ENCODE measurements around the gene ABI3. TPM values are rescaled to one million over a fixed set of nuclear protein-coding genes. Genes with fewer than 3 reads are reported as not detected.

ABI3 gene
- total and polyA plus RNA-seq, 9 of the 15 experiments (the other 6 are each of a cell fraction or from before 2014, with no cell fraction given): not detected

DNA sequence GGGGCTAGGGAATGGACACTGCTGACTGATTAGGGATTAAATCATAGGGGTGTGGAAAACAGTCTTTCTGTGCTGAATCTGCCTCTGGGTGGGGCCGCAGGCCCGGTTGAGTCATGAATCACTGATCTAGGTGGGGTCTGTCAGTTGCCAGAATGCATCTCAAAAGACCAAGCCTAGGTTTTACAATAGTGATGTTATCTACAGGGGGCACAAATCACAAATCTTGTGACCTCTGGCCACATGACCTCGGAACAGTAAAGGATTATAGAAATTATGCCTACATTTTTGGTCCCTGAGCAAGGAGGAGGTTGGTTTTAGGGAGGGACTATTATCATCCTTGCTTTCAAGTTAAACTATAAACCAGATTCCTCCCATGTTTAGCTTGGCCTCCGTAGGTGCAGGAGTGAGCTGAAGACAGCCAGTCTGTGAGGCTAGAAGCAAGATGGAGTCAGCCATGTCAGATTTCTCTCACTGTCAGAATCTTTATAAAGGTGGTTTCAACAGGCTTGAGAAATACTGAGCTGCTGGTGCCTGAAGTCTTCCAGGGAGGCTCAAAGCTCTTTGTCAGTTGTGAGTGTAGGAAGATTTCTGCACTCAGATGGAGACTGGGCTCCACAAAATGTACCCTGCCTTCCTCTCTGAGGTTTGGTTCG lies 13.0 kb upstream of the ABI3 start (continued):
- TF ChIP-seq ZNF140 (CRISPR knock-in tag; IDR thresholded peaks at IDR 0.05) (no peak), CREB3 (tag; conservative IDR thresholded peaks at IDR 0.05; ENCODE audit: low read depth) (peak; percentile 62; the same call in 1 of the 2 replicates), RFX7 (CRISPR knock-in tag; IDR thresholded peaks at IDR 0.05) (no peak), STAT6 (CRISPR knock-in tag; IDR thresholded peaks at IDR 0.05) (no peak), ZNF282 (CRISPR knock-in tag; IDR thresholded peaks at IDR 0.05) (no peak), PCBP2 (IDR thresholded peaks at IDR 0.05; ENCODE audit: low read depth, low read length, poor library complexity, severe bottlenecking) (no peak), COPS2 (conservative IDR thresholded peaks at IDR 0.05) (no peak), TRIM24 (IDR thresholded peaks at IDR 0.05) (no peak), ZNF644 (tag; IDR thresholded peaks at IDR 0.05; ENCODE audit: low read depth) (no peak), ILF3 (IDR thresholded peaks at IDR 0.05; ENCODE audit: borderline replicate concordance) (no peak), ZNF133 (CRISPR knock-in tag; IDR thresholded peaks at IDR 0.05) (no peak), ARID4B (CRISPR knock-in tag; IDR thresholded peaks at IDR 0.05) (no peak), NBN (IDR thresholded peaks at IDR 0.05; ENCODE audit: low read depth) (no peak)
- TF ChIP-seq, protein P1, sequence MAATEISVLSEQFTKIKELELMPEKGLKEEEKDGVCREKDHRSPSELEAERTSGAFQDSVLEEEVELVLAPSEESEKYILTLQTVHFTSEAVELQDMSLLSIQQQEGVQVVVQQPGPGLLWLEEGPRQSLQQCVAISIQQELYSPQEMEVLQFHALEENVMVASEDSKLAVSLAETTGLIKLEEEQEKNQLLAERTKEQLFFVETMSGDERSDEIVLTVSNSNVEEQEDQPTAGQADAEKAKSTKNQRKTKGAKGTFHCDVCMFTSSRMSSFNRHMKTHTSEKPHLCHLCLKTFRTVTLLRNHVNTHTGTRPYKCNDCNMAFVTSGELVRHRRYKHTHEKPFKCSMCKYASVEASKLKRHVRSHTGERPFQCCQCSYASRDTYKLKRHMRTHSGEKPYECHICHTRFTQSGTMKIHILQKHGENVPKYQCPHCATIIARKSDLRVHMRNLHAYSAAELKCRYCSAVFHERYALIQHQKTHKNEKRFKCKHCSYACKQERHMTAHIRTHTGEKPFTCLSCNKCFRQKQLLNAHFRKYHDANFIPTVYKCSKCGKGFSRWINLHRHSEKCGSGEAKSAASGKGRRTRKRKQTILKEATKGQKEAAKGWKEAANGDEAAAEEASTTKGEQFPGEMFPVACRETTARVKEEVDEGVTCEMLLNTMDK (IDR thresholded peaks at IDR 0.05; ENCODE audit: borderline replicate concordance, insufficient read depth, low read depth, low read length, poor library complexity, severe bottlenecking): no peak
- TF ChIP-seq, protein P2, sequence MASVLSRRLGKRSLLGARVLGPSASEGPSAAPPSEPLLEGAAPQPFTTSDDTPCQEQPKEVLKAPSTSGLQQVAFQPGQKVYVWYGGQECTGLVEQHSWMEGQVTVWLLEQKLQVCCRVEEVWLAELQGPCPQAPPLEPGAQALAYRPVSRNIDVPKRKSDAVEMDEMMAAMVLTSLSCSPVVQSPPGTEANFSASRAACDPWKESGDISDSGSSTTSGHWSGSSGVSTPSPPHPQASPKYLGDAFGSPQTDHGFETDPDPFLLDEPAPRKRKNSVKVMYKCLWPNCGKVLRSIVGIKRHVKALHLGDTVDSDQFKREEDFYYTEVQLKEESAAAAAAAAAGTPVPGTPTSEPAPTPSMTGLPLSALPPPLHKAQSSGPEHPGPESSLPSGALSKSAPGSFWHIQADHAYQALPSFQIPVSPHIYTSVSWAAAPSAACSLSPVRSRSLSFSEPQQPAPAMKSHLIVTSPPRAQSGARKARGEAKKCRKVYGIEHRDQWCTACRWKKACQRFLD (CRISPR knock-in tag; IDR thresholded peaks at IDR 0.05): 0 out of 2 replicates have a peak, but pooled peaks have one; percentile 43

Measured in K562 (cell line).